MG63 (cell line): Measurements from ENCODE around the gene KIF18B. TPM values are rescaled to one million over a fixed set of nuclear protein-coding genes. Genes with fewer than 3 reads are reported as not detected.
"Not testable (repeated sequence)": the region's sequence is repeated elsewhere in the genome, so short reads cannot be mapped to it uniquely, and the experiment has no call there.

Experiments used
- DNase-seq: peaks from one replicate; pipeline ENCODE4 v3.0.0-alpha.2; 2020
- H3K27me3 ChIP-seq: fragments of 250-450 bp; sonication (Bioruptor Pico); 2 replicates; pipeline ENCODE4 v1.5.1; 2020; ENCODE audit warnings: mild to moderate bottlenecking, moderate library complexity
- H3K36me3 ChIP-seq: fragments of 250-450 bp; sonication (Bioruptor Pico); 2 replicates; pipeline ENCODE4 v1.5.1; 2020; ENCODE audit warnings: mild to moderate bottlenecking, moderate library complexity
- H3K4me3 ChIP-seq: fragments of 250-450 bp; sonication (Bioruptor Pico); 2 replicates; pipeline ENCODE4 v1.5.1; 2020; ENCODE audit warnings: mild to moderate bottlenecking, moderate library complexity
- H3K9me3 ChIP-seq: fragments of 250-450 bp; sonication (Bioruptor Pico); 2 replicates; pipeline ENCODE4 v1.5.1; 2020; ENCODE audit warnings: mild to moderate bottlenecking, moderate library complexity
- total RNA-seq: library from RNA; depleted of rRNA; stranded (reverse); fragments of >200 nt; shearing (Covaris generic); gene quantifications from 2 replicates; pipeline ENCODE4 v1.2.3, GENCODE V29; 2014; ENCODE audit warnings: low replicate concordance

KIF18B gene
- total RNA-seq, 1 experiment from 2014 or later, result 21.6 TPM

DNA sequence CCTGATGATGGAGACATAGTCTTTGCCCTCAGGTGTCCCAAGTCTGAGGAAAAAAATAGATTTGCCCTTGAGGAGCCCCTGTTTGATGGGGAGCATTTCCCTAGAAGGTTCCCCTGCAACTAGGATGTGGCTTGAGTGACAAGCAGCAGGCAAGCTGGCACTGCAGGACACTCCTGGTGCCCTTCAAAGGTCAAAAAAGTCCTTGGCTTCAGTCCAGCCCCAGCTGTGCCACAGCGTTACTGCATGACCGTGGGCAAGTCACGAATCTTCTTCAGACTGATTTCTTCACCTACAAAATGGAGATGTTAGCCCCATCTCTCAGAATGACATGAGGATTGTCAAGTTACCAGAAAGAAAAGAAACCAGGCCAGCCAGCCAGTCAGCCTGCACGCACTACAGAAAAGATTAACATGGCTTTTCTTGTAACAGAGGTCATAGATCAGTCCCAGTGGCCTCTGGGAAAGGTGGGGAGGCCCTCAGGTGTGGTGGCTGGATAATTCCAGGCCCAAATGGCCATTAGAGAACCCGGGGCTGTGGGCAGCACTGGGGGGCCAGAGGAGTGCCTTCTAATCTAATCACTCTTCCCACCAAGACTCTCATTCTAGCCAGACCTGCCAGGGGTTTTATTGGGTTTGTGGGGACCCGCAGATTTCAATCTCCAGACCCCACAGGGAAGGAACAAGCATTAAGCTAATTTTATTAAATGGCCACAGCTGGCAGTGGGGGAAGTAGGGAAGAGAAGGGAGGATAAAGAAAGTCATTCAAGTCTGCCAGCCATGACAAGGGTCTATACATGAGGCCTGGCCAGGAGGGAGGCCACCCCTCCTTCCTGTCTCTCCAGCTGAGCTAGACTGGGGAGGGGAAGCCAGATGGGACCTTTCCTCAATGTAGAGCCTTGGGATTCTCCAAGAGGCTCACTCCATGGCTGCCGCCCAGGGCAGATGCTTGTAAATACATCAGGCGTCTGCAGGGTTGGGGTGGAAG lies 9.7 kb upstream of the KIF18B start:
- Histone ChIP-seq H3K36me3 (no peaks in the 10 kb centered on the region), H3K9me3 (no peaks in the 10 kb centered on the region), H3K4me3 (no peak overlapping the region), H3K27me3 (no peaks in the 10 kb centered on the region)
- DNase-seq, result no peak

DNA sequence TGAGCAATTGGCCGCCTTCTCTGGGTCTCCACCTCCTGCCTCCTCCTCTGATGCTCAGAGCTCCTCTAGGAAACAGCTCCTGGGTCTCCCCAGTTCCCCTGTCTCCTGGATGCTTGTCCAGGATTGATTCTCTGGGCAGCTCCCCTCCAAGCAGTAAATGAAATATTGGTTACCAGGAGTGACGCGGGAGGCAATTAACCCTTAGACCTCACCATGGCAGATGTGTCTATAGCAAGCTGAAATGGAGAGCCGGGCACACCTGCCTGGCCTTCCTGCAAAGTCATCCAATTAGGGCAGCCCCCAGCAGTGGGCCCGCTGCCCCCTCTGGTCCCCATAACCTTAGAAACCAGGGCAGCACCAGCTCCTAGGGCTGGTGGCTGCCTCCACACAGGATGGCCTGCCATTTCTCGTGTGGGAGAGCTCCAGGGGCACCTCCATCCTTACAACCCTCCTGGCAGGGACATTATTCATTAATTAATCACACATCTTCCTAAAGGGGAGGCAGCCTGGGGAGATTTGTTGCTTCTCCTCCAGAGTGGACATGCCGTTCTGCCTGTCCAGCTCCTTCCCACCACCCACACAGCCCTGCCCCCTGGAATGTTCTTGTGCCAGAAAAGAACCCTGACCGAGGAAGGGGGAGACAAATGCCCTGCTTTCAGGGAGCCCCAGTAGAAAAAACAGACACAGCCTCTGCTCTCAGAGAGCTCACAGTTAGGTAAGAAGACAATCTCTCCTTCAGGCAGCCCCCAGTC lies 8.3 kb upstream of the KIF18B start:
- DNase-seq, result no peak
- Histone ChIP-seq H3K27me3 (no peaks in the 10 kb centered on the region), H3K9me3 (no peaks in the 10 kb centered on the region), H3K36me3 (no peaks in the 10 kb centered on the region), H3K4me3 (no peak overlapping the region)

DNA sequence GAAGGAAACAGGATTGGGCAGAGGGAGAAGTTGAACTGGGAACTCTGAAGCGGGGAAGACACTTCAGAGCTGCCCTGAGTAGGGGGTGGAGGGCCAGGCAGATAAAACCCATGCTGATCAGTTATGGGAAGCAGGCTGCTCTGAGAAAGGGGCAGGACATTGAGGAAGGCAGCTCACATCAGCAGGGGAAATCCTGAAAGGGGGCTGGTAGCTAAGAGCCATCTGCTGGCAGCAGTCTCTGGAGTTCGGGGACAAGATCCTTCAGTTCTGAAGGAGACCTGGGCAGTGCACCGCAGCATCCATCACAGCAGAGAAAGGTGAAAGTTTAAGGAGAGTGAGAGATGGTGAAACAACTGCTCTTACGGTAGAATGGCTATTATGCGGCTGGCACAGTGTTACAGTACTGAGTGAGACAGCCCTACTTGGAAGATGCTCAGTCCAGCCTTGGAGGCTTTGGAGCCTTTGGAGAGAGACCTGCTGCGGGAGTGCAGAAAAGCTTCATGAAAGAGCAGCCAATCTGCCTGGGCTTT lies 5.4 kb upstream of the KIF18B start:
- no peaks in the 10 kb centered on the region for H3K36me3 ChIP-seq
- no peak overlapping the region for H3K4me3 ChIP-seq
- H3K9me3 ChIP-seq, result no peaks in the 10 kb centered on the region
- H3K27me3 ChIP-seq, result no peaks in the 10 kb centered on the region
- no peak for DNase-seq

DNA sequence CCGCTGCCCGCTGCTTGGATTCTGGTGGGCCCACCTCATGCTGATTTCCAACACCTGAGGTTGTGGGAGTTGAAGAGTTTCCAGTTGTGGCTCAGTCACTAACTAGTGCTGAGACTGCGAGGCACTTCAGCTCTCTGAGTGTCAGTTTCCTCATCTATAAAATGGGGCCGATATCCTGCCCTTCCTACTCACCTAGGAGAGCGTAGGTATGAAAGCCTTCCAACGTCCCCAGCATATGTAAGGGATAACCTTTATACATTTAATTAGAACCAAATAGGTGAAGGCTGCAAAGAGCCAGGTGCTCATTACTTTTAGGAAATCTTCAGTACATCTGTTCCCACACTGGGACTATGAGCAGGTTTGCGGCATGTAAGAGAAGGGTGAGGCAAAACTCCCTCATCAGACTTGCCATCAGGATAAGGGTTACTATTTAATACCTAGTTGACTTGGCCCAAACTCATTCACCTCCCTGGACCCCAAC lies 782 bp upstream of the KIF18B start:
- no peaks in the 10 kb centered on the region for H3K9me3 ChIP-seq
- peaks cover 26% of the 10 kb centered on the region for H3K36me3 ChIP-seq
- no peak for DNase-seq
- no peaks in the 10 kb centered on the region for H3K27me3 ChIP-seq
- peak overlapping the region; percentile 79 for H3K4me3 ChIP-seq

DNA sequence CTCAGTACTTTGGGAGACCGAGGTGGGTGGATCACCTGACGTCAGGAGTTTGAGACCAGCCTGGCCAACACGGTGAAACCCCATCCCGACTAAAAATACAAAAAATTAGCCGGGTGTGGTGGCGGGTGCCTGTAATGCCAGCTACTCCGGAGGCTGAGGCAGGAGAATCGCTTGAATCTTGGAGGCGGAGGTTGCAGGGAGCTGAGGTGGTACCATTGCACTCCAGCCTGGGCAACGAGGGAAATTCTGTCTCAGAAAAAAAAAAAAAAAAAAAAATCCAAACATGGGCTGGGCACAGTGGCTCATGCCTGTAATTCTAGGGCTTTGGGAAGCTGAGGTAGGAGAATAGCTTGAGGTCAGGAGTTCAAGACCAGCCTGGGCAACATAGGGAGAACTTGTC lies 1.9 kb downstream of the KIF18B start:
- peaks cover 48% of the 10 kb centered on the region for H3K36me3 ChIP-seq
- not testable (repeated sequence) for H3K27me3 ChIP-seq, DNase-seq, H3K9me3 ChIP-seq, H3K4me3 ChIP-seq

DNA sequence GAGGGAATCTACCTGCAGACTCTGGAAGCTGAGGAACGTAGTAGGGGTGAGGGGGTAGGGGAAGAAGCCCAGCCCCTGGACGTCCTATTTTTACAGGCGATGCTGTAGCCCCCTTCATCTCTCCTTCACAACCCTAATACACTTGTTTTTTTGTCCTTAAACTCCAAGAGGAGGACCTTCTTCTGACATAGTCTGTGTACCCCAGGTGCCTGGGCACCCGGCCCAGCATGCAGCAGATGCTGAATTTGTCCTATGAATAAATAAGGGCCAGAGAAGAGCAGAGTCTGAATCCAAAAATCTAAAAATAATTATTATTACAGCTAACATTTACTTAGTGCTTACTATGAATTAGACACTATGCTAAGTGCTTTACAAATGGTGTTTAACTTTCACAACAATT lies 5.1 kb downstream of the KIF18B start:
- Histone ChIP-seq H3K9me3 (peaks cover 9% of the 10 kb centered on the region), H3K36me3 (peaks cover 79% of the 10 kb centered on the region), H3K27me3 (no peaks in the 10 kb centered on the region), H3K4me3 (no peak overlapping the region)
- DNase-seq, result no peak

DNA sequence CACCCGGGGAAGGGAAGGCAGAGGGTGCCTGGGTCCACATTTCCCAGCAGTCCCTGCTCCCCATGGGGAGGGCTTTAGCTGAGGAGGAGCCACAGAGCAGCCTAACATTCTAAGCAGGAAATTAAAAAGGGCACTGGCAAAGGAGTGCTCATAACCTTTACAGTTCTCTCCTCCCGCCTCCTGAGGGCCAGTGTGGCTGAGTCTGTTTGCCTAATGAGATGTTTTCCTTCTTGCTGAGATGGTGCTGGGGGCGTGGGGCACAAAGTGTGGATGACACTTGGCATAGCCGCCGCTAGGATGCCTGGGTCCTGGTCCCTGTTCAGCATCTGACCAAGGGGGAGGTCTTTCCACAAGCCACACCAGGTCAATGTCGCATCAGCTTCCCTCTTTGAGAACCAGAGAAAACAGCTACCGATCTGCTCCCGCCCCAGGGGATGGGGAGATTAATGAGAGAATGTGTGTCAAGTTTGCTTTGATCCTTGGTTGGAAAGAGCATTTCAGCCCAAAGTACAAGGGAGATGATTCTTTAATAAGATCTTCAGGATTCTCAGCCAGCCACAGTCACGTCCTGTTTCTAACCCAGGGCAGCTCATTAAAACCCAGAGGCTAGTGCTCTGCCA lies 5.8 kb downstream of the KIF18B start:
- Histone ChIP-seq H3K9me3 (peaks cover 9% of the 10 kb centered on the region), H3K27me3 (no peaks in the 10 kb centered on the region), H3K36me3 (peaks cover 85% of the 10 kb centered on the region), H3K4me3 (no peak overlapping the region)
- no peak for DNase-seq

DNA sequence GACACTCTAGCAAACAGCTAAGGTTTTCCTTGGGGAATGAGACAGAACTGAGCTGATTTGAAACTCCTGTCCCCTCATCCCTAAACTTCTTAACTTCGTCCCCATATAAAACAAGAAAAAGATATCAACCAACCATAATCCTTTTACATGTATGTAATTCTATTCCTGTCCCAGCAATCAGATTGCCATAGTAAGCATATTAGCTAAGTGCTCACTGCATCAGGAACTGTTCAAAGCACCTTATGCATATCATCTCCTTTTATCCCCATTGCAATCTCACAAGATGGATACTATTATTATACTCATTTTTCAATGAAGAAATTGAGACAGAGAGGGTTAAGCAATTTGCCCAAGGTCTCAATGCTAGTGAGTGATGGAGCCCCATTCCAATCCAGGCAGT lies 6.8 kb downstream of the KIF18B start:
- Histone ChIP-seq H3K4me3 (no peak overlapping the region), H3K9me3 (peaks cover 9% of the 10 kb centered on the region), H3K36me3 (peaks cover 85% of the 10 kb centered on the region), H3K27me3 (no peaks in the 10 kb centered on the region)
- no peak for DNase-seq

DNA sequence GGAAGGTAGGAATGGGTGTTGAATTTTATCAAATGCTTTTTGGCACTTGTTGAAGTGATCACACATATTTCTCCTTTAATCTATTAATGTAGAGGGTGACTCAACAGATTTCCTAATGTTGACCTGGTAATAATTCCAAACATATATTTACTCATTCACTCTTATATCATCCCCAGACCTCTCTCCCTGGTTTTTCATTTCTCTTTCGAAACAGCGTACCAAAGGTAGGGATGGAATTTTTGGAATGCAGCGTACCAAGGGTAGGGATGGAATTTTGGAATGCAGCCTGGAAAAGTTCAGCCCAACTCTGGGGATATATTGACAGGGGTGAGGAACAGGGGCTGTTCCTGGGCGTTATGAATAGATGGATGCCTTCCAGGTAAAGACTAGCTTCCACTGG lies 7.3 kb downstream of the KIF18B start:
- no peak overlapping the region for H3K4me3 ChIP-seq
- DNase-seq, result no peak
- H3K27me3 ChIP-seq, result no peaks in the 10 kb centered on the region
- peaks cover 86% of the 10 kb centered on the region for H3K36me3 ChIP-seq
- peaks cover 9% of the 10 kb centered on the region for H3K9me3 ChIP-seq

DNA sequence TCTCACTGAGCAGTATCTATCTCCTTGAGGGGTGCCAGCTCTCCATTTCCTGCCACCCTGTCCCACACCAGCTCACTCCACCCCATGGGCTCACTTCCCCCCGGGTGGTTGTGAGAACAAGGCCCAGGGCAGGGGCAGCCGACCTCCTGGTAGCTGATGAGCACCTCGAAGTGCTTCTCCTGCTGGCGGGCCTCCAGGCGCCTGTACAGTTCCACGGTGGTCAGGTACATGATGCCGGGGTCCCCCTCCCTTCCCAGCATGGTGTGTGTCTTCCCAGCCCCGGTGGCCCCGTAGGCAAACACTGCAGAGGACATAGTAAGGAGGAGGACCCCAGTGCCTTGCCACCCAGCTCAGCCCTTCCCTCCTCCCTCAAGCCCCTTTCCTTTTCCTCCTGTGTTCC lies 12.5 kb downstream of the KIF18B start:
- H3K4me3 ChIP-seq, result no peak overlapping the region
- no peak for DNase-seq
- H3K9me3 ChIP-seq, result peaks cover 9% of the 10 kb centered on the region
- no peaks in the 10 kb centered on the region for H3K27me3 ChIP-seq
- peaks cover 94% of the 10 kb centered on the region for H3K36me3 ChIP-seq

DNA sequence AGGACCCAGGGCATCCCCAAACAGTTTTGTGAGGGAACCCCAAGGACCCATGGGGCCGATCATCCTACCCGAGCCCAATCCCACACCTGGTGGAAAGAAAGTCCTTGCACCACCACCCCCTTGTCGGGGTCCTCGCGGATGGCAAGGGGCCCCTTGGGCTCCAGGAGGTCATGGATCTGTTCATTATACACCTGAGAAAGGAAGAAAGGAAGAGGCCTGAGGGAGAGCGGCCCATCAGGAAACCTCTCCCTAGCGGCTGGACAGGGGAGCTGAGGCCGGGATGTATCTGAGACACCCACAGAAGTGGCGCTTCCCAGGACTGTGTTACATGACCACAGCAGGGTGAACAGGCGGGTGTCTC lies 12.8 kb downstream of the KIF18B start:
- DNase-seq, result no peak
- H3K27me3 ChIP-seq, result no peaks in the 10 kb centered on the region
- no peak overlapping the region for H3K4me3 ChIP-seq
- peaks cover 9% of the 10 kb centered on the region for H3K9me3 ChIP-seq
- H3K36me3 ChIP-seq, result peaks cover 94% of the 10 kb centered on the region

DNA sequence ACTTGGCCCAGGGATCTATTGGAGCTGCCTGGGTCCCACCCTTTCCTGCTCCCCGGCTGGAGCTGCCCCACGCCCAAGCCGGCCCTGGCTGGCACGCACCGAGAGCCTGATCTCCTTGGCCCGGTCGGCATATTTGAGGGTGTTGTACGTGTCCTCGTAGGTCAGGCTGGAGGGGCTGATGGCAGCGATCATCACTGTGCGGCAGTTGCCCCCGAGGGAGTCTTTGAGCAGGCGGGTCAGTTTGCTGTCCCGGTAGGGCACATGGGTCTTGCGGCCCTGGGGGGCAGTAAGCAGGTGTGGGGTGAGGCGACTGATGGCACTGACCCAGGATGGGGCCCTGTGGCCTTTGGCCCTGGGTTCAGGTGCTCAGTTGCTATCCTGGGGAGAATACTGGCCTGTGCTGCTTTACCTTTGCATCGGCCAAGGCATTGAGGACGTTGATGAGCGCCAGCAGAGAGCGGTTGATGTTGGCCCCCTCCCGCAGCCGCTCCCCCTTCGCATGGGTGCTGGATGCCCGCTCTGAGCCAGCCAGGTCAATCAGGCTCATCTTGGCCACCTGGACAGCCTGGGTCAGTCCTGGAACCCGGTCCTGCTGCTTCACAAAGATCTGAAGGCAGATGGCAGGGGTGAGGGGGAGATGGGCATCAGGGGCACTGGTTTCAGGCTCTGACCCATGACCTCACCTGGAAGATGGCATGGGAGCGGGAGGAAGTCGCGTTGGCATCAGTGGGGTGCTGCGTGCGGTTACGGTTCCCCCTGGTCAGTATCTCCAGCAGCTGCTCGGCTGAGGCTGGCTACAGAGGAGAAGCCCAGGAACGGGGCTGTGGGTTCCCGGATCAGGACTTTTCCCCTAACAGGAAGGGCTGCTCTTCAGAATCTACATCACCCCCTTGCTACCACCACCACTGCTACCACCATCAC lies 13.5 kb downstream of the KIF18B start:
- Histone ChIP-seq H3K9me3 (peaks cover 7% of the 10 kb centered on the region), H3K4me3 (no peak overlapping the region), H3K27me3 (no peaks in the 10 kb centered on the region), H3K36me3 (peaks cover 95% of the 10 kb centered on the region)
- DNase-seq, result no peak

DNA sequence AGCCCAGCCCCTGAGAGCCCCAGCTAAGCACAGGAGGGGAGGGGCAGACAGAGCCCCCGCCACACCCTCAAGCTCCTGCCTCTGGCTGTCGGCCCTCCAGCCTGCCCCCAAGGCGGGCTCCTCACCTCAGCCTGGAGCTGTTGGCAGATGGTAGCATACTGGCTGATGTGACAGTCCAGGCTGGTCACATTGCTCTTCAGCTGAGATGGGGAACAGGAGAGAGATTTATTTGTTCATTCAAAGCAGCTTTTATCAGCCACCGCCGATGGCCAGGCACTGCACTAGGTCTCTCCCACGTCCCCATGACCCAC lies 14.8 kb downstream of the KIF18B start:
- no peak for DNase-seq
- no peak overlapping the region for H3K4me3 ChIP-seq
- peaks cover 95% of the 10 kb centered on the region for H3K36me3 ChIP-seq
- H3K9me3 ChIP-seq, result no peaks in the 10 kb centered on the region
- H3K27me3 ChIP-seq, result no peaks in the 10 kb centered on the region

DNA sequence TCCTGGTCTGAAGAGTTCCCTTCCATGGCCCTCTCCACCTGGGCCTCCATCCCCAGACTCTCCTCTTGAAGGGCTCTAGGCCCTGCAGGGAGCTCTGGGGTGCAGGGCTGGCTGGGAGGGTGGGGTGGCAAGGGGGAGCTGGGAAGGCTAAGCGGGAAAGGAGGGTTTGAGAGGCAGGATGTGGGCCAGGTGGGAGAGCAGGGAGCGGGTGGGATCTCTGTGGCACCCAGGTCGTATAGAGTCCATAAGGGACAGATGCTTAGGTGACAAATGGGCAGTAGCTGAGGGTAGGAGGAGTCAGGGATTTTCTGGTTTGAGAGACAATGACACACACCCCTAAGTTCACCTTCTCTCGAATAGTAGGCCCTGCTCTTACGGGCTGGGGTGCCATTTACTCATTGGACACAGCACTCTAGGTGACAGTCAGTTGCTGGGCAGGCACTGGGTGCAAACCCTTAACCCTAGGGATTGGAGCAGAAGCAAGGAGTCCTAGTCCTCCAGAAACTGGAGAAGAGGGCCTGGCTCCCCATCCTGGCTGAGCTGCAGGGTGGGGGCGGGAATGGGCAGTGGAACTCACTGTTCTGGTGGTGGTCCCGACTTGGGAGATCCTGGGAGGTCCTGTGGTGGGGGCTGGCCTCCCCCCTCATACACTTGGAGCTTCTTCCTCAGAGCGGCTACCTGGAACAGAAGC lies 15.3 kb downstream of the KIF18B start:
- Histone ChIP-seq H3K27me3 (no peaks in the 10 kb centered on the region), H3K4me3 (no peak overlapping the region), H3K9me3 (no peaks in the 10 kb centered on the region), H3K36me3 (peaks cover 95% of the 10 kb centered on the region)
- DNase-seq, result no peak

DNA sequence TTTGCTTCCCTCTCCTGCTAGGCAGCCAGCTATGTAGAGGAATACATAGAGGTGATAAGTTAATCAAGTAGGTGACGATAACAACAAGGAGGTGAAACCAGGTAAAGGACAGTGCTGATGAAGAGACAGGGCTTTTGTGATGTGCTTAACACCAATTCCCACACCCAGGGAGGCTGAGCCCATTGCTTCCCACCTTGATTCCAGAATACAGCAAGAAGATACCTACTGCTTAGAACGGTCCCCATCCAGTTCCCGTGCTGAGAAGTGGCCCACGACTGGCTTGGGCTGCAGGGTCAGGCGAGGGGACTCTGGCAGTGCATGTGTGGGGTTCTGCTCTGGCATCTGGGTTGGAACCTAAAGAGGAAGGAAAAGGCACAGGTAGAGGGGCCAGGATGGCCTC lies 16.2 kb downstream of the KIF18B start:
- H3K27me3 ChIP-seq, result no peaks in the 10 kb centered on the region
- H3K9me3 ChIP-seq, result no peaks in the 10 kb centered on the region
- H3K4me3 ChIP-seq, result no peak overlapping the region
- no peak for DNase-seq
- H3K36me3 ChIP-seq, result peaks cover 99% of the 10 kb centered on the region

DNA sequence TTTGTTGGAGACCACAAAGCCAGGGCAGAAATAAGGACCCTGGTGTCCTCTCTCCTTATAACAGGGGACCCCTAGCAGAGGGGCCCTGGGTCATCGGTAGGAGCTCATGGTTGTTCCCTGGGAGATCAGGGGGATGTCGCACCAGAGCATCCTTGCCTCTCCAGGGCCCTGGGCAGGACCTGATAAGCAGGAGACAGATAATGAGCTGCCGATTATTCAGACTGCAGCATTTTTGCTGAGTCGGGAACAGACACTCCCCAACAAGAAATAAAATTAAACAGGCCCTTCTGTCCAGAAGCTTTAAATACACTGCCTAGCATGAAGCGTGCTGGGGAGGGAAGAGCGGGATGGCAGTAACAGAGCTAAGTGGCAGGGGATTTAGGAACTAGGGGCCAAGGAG lies 16.9 kb downstream of the KIF18B start:
- Histone ChIP-seq H3K36me3 (peaks cover 100% of the 10 kb centered on the region), H3K27me3 (no peaks in the 10 kb centered on the region), H3K4me3 (no peak overlapping the region), H3K9me3 (no peaks in the 10 kb centered on the region)
- DNase-seq, result no peak
